ENCODE results near the gene POLL. TPM values are rescaled to one million over a fixed set of nuclear protein-coding genes. Genes with fewer than 3 reads are reported as not detected.
A peak's percentile ranks its signal among the peaks of the same experiment; 100 is the strongest.

POLL gene
- total RNA-seq, 1 experiment from 2014 or later = 46.2 TPM

DNA sequence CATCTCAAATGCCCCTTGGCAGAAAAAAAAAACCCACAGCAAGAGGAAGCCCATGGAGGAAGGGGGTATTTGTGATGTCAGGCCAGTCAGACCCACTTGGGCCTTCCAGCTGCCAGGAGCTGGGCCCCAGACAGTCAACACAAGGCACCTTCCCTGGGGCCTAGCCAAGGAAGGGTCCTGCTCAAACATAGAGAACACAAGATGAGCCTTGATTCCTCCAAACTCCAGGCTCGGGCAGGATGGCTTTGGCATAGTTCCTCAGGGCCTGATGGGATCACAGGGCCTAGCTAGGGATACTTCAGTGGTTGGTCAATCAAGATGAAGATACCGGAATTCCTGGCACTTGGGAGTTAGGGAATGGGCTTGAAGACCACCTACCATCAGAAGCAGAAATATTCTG is 30.8 kb upstream of the POLL start:
- ChIA-PET POLR2A (no interaction called here), CTCF (interaction anchor here (1.5 to 8.5 kb wide), 3 partner anchors 13 to 162 kb away, joined by 4 to 167 read pairs (median 18); no protein-coding TSS in a partner anchor)
- peaks cover 11% of the 10 kb centered on the region for H3K36me3 Mint-ChIP-seq
- no peak for TF ChIP-seq NR2C2 (CRISPR knock-in tag; IDR thresholded peaks at IDR 0.05)
- TF ChIP-seq, protein P1, sequence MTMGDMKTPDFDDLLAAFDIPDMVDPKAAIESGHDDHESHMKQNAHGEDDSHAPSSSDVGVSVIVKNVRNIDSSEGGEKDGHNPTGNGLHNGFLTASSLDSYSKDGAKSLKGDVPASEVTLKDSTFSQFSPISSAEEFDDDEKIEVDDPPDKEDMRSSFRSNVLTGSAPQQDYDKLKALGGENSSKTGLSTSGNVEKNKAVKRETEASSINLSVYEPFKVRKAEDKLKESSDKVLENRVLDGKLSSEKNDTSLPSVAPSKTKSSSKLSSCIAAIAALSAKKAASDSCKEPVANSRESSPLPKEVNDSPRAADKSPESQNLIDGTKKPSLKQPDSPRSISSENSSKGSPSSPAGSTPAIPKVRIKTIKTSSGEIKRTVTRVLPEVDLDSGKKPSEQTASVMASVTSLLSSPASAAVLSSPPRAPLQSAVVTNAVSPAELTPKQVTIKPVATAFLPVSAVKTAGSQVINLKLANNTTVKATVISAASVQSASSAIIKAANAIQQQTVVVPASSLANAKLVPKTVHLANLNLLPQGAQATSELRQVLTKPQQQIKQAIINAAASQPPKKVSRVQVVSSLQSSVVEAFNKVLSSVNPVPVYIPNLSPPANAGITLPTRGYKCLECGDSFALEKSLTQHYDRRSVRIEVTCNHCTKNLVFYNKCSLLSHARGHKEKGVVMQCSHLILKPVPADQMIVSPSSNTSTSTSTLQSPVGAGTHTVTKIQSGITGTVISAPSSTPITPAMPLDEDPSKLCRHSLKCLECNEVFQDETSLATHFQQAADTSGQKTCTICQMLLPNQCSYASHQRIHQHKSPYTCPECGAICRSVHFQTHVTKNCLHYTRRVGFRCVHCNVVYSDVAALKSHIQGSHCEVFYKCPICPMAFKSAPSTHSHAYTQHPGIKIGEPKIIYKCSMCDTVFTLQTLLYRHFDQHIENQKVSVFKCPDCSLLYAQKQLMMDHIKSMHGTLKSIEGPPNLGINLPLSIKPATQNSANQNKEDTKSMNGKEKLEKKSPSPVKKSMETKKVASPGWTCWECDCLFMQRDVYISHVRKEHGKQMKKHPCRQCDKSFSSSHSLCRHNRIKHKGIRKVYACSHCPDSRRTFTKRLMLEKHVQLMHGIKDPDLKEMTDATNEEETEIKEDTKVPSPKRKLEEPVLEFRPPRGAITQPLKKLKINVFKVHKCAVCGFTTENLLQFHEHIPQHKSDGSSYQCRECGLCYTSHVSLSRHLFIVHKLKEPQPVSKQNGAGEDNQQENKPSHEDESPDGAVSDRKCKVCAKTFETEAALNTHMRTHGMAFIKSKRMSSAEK (CRISPR knock-in tag; IDR thresholded peaks at IDR 0.05; ENCODE audit: borderline replicate concordance) = no peak
- no peak for TF ChIP-seq IRF2 (CRISPR knock-in tag; IDR thresholded peaks at IDR 0.05; ENCODE audit: borderline replicate concordance, low read depth)
- TF ChIP-seq, protein P2, sequence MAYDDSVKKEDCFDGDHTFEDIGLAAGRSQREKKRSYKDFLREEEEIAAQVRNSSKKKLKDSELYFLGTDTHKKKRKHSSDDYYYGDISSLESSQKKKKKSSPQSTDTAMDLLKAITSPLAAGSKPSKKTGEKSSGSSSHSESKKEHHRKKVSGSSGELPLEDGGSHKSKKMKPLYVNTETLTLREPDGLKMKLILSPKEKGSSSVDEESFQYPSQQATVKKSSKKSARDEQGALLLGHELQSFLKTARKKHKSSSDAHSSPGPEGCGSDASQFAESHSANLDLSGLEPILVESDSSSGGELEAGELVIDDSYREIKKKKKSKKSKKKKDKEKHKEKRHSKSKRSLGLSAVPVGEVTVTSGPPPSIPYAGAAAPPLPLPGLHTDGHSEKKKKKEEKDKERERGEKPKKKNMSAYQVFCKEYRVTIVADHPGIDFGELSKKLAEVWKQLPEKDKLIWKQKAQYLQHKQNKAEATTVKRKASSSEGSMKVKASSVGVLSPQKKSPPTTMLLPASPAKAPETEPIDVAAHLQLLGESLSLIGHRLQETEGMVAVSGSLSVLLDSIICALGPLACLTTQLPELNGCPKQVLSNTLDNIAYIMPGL (CRISPR knock-in tag; IDR thresholded peaks at IDR 0.05) = no peak
- TF ChIP-seq, protein P3, sequence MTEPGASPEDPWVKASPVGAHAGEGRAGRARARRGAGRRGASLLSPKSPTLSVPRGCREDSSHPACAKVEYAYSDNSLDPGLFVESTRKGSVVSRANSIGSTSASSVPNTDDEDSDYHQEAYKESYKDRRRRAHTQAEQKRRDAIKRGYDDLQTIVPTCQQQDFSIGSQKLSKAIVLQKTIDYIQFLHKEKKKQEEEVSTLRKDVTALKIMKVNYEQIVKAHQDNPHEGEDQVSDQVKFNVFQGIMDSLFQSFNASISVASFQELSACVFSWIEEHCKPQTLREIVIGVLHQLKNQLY (CRISPR knock-in tag; IDR thresholded peaks at IDR 0.05) = no peak
- no peak for TF ChIP-seq MXD4 (CRISPR knock-in tag; IDR thresholded peaks at IDR 0.05; ENCODE audit: borderline replicate concordance)
- TF ChIP-seq, protein P4, sequence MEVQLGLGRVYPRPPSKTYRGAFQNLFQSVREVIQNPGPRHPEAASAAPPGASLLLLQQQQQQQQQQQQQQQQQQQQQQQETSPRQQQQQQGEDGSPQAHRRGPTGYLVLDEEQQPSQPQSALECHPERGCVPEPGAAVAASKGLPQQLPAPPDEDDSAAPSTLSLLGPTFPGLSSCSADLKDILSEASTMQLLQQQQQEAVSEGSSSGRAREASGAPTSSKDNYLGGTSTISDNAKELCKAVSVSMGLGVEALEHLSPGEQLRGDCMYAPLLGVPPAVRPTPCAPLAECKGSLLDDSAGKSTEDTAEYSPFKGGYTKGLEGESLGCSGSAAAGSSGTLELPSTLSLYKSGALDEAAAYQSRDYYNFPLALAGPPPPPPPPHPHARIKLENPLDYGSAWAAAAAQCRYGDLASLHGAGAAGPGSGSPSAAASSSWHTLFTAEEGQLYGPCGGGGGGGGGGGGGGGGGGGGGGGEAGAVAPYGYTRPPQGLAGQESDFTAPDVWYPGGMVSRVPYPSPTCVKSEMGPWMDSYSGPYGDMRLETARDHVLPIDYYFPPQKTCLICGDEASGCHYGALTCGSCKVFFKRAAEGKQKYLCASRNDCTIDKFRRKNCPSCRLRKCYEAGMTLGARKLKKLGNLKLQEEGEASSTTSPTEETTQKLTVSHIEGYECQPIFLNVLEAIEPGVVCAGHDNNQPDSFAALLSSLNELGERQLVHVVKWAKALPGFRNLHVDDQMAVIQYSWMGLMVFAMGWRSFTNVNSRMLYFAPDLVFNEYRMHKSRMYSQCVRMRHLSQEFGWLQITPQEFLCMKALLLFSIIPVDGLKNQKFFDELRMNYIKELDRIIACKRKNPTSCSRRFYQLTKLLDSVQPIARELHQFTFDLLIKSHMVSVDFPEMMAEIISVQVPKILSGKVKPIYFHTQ (CRISPR knock-in tag; IDR thresholded peaks at IDR 0.05) = no peak
- no peak for TF ChIP-seq GABPB1 (CRISPR knock-in tag; IDR thresholded peaks at IDR 0.05)
- no peak overlapping the region for H3K27ac Mint-ChIP-seq
- ATAC-seq = no peak
- no peak overlapping the region for H3K4me3 Mint-ChIP-seq
- H3K4me1 Mint-ChIP-seq = peaks cover 22% of the 10 kb centered on the region
- peaks cover 5% of the 10 kb centered on the region for H3K9me3 Mint-ChIP-seq
- DNase-seq (ENCODE audit: low spot score) = no peak
- H3K27me3 Mint-ChIP-seq (ENCODE audit: low read depth) = no peaks in the 10 kb centered on the region

DNA sequence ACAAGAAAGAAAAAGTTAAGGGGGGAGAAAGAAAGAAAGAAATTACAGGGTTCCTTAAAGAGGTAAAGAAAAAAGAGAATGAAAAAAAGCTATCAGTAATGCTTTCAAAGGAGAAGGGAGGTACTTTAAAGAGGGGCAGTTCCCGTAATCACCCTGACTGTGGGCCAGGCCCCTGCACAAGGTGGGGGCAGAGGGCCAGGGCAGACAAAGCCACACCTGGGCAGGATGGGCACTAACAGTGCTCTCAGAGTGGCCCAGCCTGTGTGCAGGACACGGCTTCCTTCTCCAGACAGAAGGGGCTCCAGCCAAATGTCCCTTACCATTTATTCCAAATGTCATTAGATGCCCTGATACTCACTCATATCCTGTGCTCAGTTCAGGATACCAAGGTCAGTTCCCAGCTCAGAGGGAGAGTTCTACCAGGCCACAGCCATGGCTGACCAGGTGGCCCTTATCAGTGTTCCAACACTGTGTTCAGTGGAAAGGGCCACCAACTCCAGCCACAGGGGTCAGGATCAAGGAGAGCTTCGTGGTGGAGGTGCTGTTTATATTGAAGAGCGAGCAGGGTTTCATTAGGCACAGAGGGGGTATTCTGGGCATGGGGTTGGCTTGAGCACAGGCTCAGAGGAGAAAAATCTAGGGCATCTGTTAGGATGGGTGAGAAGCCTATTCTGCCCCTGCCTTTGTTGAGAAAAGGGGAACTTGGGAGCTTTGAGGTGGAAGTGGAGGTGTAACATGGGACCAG is 29.9 kb upstream of the POLL start:
- no peaks in the 10 kb centered on the region for H3K9me3 Mint-ChIP-seq
- POLR2A ChIA-PET = interaction anchor here (0.8 kb wide), 1 partner anchor 26 kb away, joined by 3 read pairs; no protein-coding TSS in a partner anchor
- DNase-seq (ENCODE audit: low spot score) (no peak), ATAC-seq (no peak)
- CTCF ChIA-PET = interaction anchor here (0.5 to 8.5 kb wide), 30 partner anchors 12 to 568 kb away, joined by 3 to 167 read pairs (median 4); partner anchors contain the start of gene NPM3
- peaks cover 6% of the 10 kb centered on the region for H3K36me3 Mint-ChIP-seq
- H3K4me1 Mint-ChIP-seq = peaks cover 22% of the 10 kb centered on the region
- H3K4me3 Mint-ChIP-seq = no peak overlapping the region
- TF ChIP-seq ZNF671 (CRISPR knock-in tag; IDR thresholded peaks at IDR 0.05) (no peak), IRF2 (CRISPR knock-in tag; IDR thresholded peaks at IDR 0.05; ENCODE audit: borderline replicate concordance, low read depth) (no peak), ATF1 (CRISPR knock-in tag; IDR thresholded peaks at IDR 0.05) (no peak), ZNF396 (CRISPR knock-in tag; IDR thresholded peaks at IDR 0.05; ENCODE audit: borderline replicate concordance) (no peak)
- TF ChIP-seq, protein P5, sequence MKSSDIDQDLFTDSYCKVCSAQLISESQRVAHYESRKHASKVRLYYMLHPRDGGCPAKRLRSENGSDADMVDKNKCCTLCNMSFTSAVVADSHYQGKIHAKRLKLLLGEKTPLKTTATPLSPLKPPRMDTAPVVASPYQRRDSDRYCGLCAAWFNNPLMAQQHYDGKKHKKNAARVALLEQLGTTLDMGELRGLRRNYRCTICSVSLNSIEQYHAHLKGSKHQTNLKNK (CRISPR knock-in tag; IDR thresholded peaks at IDR 0.05) = no peak
- TF ChIP-seq, protein P2 (CRISPR knock-in tag; IDR thresholded peaks at IDR 0.05) = no peak
- H3K27ac Mint-ChIP-seq = peak overlapping the region; percentile 60
- no peaks in the 10 kb centered on the region for H3K27me3 Mint-ChIP-seq (ENCODE audit: low read depth)

Measured in WTC11 (cell line).